BJ (cell line): ENCODE measurements around the gene TMC3. TPM values are rescaled to one million over a fixed set of nuclear protein-coding genes. Genes with fewer than 3 reads are reported as not detected.

Experiments used
- CTCF ChIA-PET: fragments of 350-600 bp; formaldehyde crosslinking; extraction: SDS; loops from one replicate; lab custom pipeline; 2021; ENCODE audit warnings: antibody characterized with exemption, inconsistent platforms; lab: Yijun Ruan, JAX
- POLR2A ChIA-PET: fragments of 300-600 bp; sonication (Branson Sonifier 250); formaldehyde crosslinking; extraction: SDS; loops from one replicate; lab custom pipeline; 2021; ENCODE audit warnings: antibody characterized with exemption; lab: Charles Lee
- DNase-seq: peaks from one replicate; pipeline ENCODE4 v3.0.0-alpha.2; 2011; ENCODE audit warnings: low read depth
- H3K27me3 ChIP-seq: 2 replicates; pipeline ENCODE4 v1.6.0; 2011; ENCODE audit warnings: low read length; ENCODE audit not compliant: control insufficient read depth, insufficient read depth
- H3K36me3 ChIP-seq: 2 replicates; pipeline ENCODE4 v1.5.1; 2011; ENCODE audit warnings: low read length; ENCODE audit not compliant: control insufficient read depth, insufficient read depth
- H3K4me3 ChIP-seq: 2 replicates; pipeline ENCODE4 v1.5.1; 2011; ENCODE audit warnings: low read depth, mild to moderate bottlenecking, control low read depth, low read length
- CTCF ChIP-seq: IDR thresholded peaks from 2 replicates; pipeline ENCODE4 v1.5.1; 2011; ENCODE audit warnings: low read depth, mild to moderate bottlenecking, control low read depth, inconsistent platforms, low read length, moderate library complexity; ENCODE audit not compliant: insufficient read depth
- polyA plus RNA-seq: library from polyadenylated mRNA; depleted of rRNA; stranded (reverse); fragments of >200 nt; gene quantifications from 2 replicates; pipeline ENCODE4 v1.2.3, GENCODE V29; 2011

The TMC3 gene
- polyA plus RNA-seq, 1 experiment = not detected

DNA sequence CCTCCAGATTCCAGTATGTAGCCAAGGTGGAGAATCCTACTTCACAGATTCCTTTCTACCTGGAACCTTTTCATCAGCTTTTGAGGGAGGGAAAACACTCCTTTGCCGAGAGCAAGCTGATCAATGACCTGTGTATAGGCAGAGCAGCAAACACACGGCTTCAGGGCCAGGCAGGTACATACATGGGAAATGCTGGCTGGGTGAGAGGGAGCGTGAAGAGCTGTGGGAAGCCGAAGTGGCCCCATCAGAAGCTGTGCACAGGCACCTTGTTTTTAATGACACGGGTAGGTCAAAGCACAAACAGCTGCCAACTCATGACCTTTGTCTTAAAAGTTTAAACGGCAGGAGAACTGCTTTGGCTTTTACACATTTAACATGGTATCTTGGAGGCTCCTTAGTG lies 75.4 kb downstream of the TMC3 start:
- H3K27me3 ChIP-seq = no peaks in the 10 kb centered on the region; the same call in none of the 2 replicates
- H3K4me3 ChIP-seq = no peak overlapping the region
- no peak for DNase-seq
- no peak for TF ChIP-seq CTCF
- no peaks in the 10 kb centered on the region for H3K36me3 ChIP-seq
- ChIA-PET CTCF (interaction anchor here (1.4 to 1.6 kb wide), 2 partner anchors 28 to 32 kb away, joined by 3 to 4 read pairs; no protein-coding TSS in a partner anchor), POLR2A (no interaction called here)

DNA sequence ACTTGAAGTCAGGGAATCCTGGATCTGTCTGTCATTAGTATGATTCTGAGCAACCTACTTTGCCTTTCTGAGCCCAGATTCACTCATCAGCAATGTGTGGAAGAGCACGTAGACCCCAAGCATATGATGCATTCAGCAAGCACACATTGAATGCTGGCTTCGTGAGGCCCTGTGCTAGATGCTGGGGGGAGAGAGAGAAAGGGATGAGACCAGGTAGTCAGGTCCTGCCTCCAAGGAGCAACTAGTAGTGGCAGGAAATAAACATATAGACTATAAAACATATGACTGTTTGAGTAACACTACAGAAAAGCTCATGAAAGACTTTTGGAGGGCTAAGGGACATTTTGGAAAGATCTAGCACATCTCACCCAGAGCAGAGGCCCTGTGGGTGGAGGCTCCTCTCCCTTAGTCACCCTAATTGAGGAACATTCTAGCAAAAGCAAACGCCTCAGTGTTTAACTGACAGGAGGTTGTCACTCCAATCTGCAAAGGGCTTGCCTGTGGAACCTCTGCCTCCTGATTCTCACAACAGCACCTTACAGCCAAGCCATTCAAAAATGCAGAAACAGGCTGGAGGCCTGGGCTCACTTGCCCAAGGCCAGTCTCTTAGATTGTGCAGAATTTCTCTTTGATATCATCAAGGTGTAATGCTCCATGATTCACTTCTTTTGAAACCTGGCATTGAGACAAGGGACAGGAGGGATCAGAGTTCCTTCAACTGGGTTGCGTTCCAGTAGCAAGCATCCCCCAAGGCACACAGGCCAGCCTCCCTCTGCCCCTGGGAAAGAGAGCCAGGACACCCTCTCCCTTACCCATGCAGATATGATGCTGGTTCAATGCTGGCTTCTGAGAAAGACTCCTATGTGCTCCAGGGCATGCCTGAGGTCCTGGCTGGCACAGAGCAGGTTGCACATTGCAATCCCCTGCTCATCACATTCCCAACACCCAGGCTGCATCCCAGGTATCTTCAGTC lies 76.1 kb downstream of the TMC3 start:
- Histone ChIP-seq H3K36me3 (no peaks in the 10 kb centered on the region), H3K4me3 (no peak overlapping the region), H3K27me3 (no peaks in the 10 kb centered on the region; the same call in none of the 2 replicates)
- DNase-seq = no peak
- POLR2A ChIA-PET = no interaction called here
- CTCF ChIA-PET = interaction anchor here (1.4 kb wide), 1 partner anchor 32 kb away, joined by 3 read pairs; no protein-coding TSS in a partner anchor
- no peak for TF ChIP-seq CTCF

DNA sequence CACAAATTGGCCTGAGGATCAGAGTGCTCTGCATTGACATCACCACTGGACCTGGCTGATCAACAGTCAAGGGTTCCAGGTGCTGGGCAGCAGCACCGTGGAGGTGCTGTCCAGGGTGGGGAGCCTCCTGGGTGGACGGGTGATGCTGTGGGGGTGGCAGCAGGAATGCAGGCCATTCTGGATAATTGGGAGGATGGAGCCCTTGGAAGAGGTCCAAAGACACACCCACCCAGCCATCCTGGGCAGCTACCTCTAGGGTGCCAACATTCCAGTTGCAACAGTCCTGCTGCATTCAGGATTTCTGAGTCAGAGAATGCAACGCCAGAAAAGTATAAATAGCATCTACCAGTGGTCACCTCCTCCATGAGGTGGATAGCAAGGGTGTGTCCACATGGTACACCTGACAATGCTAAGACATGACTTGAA lies 76.9 kb downstream of the TMC3 start:
- CTCF ChIA-PET = interaction anchor here (0.7 to 1.9 kb wide), 2 partner anchors 27 to 31 kb away, joined by 3 to 6 read pairs; partner anchors contain the start of gene STARD5
- no peak for DNase-seq
- POLR2A ChIA-PET = interaction anchor here (0.6 kb wide), 1 partner anchor 38 kb away, joined by 3 read pairs; no protein-coding TSS in a partner anchor
- Histone ChIP-seq H3K36me3 (no peaks in the 10 kb centered on the region), H3K27me3 (no peaks in the 10 kb centered on the region; the same call in none of the 2 replicates), H3K4me3 (no peak overlapping the region)
- no peak for TF ChIP-seq CTCF

DNA sequence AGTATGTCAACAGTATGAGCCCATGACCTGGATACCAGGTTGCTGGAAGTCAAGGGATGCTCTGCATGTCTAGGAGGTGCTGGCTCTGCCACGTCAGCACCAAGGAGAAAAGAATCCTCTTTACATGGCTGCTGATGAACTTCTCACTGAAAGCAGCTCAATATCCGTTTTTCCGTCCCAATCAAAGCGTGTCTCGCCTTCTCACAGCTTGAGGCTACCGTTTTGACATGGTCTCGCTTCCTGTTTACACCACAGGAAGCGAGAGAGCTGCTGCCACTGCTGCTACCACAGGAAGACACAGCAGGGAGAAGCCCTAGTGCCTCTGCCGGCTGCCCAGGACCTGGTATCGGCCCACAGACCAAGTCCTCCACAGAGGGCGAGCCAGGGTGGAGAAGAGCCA lies 77.3 kb downstream of the TMC3 start:
- Histone ChIP-seq H3K27me3 (no peaks in the 10 kb centered on the region; the same call in none of the 2 replicates), H3K4me3 (no peak overlapping the region), H3K36me3 (no peaks in the 10 kb centered on the region)
- no peak for TF ChIP-seq CTCF
- ChIA-PET POLR2A (interaction anchor here (0.6 kb wide), 1 partner anchor 38 kb away, joined by 3 read pairs; no protein-coding TSS in a partner anchor), CTCF (interaction anchor here (0.7 to 3.8 kb wide), 3 partner anchors 22 to 30 kb away, joined by 3 to 18 read pairs (median 6); partner anchors contain the start of gene STARD5)
- no peak for DNase-seq

- Histone ChIP-seq H3K36me3 (no peaks in the 10 kb centered on the region), H3K4me3 (no peak overlapping the region), H3K27me3 (no peaks in the 10 kb centered on the region; the same call in none of the 2 replicates)
- ChIA-PET POLR2A (no interaction called here), CTCF (interaction anchor here (1.9 to 3.8 kb wide), 2 partner anchors 21 to 30 kb away, joined by 6 to 18 read pairs; no protein-coding TSS in a partner anchor)
- no peak for TF ChIP-seq CTCF
- DNase-seq = no peak
Observed at GRCh38 chr15:81296186-81296585, 77.8 kb downstream of the TMC3 start.
